Gastrocnemius medialis (tissue), 4 donors: Measurements from ENCODE around the gene RYK.

ENCODE experiments used
- CTCF ChIP-seq, 5 experiments: fragments of 450-650 bp in 3 of 5; fragments of 200-600 bp in 2 of 5; sonication (generic) in 2 of 5; IDR thresholded peaks in 4 of 5; conservative IDR thresholded peaks in 1 of 5; 1 replicate in 4 of 5; 2 replicates in 1 of 5; pipeline ENCODE4 v1.5.1; 2016 to 2019; ENCODE audit warnings: antibody characterized with exemption in 5 of 5, mild to moderate bottlenecking in 3 of 5, moderate library complexity in 3 of 5
- POLR2A ChIP-seq, 2 donors: fragments of 450-650 bp; IDR thresholded peaks; one replicate each; pipeline ENCODE4 v1.6.1; 2017; ENCODE audit warnings: antibody characterized with exemption in 2 of 2, mild to moderate bottlenecking in 2 of 2, moderate library complexity in 2 of 2

- peak; percentile 11 to 44 (median 23) for TF ChIP-seq CTCF (IDR thresholded peaks at IDR 0.05 in 4 of 5, conservative IDR thresholded peaks at IDR 0.05 in 1 of 5)
- no peak for TF ChIP-seq POLR2A (IDR thresholded peaks at IDR 0.05)
Observed at GRCh38 chr3:134211797-134212196, 38.9 kb downstream of the RYK start.
